Right lobe of liver (tissue), 6 donors: Measurements from ENCODE around the gene NPIPB6. TPM values are rescaled to one million over a fixed set of nuclear protein-coding genes. Genes with fewer than 3 reads are reported as not detected.
"Not testable (repeated sequence)": the region's sequence is repeated elsewhere in the genome, so short reads cannot be mapped to it uniquely, and the experiment has no call there.

Source experiments
- ATAC-seq, 4 donors: fragments of 200-7000 bp; cut with Tn5 transposase; one replicate each; pipeline ENCODE4 v1.9.1; 2020; ENCODE audit warnings: mild to moderate bottlenecking in 4 of 4, moderate library complexity in 4 of 4
- DNase-seq, 3 donors: peaks; one replicate each; pipeline ENCODE4 v3.0.0-alpha.2; 2020
- H3K27ac ChIP-seq, 3 donors: fragments of 200-600 bp; one replicate each; pipeline ENCODE4 v1.8.0; 2022
- H3K27me3 ChIP-seq, 2 donors: fragments of 200-600 bp; one replicate each; pipeline ENCODE4 v1.8.0; 2022
- H3K36me3 ChIP-seq, 4 donors: fragments of 200-600 bp; sonication (generic) in 1 of 4; one replicate each; pipeline versions ENCODE4 v1.5.1 to v1.8.0; 2017 to 2022; ENCODE audit warnings: control low read depth in 1 of 4
- H3K4me1 ChIP-seq, 4 donors: fragments of 200-600 bp; sonication (generic) in 1 of 4; one replicate each; pipeline versions ENCODE4 v1.5.1 to v1.8.0; 2017 to 2022; ENCODE audit warnings: control low read depth in 1 of 4
- H3K4me3 ChIP-seq, 3 donors: fragments of 200-600 bp; one replicate each; pipeline ENCODE4 v1.8.0; 2022
- H3K9me3 ChIP-seq, 4 donors: fragments of 200-600 bp; sonication (generic) in 1 of 4; one replicate each; pipeline versions ENCODE4 v1.5.1 to v1.8.0; 2017 to 2022; ENCODE audit warnings: control low read depth in 1 of 4
- WGBS: methylation state at CpG from one replicate; pipeline ENCODE4 v1.1.6; 2018; ENCODE audit warnings: low coverage, low lambda C conversion rate; ENCODE audit not compliant: insufficient coverage; ENCODE audit errors: missing lambda C conversion rate; 5-methylcytosine and 5-hydroxymethylcytosine counted together
- intact Hi-C, 2 donors: fragments of 100-400 bp; cut with DNase I; formaldehyde crosslinking; loops; one replicate each; pipeline versions ENCODE4 v1.11.2 to v1.14.1; 2022
- total RNA-seq, 6 experiments: library from RNA; depleted of rRNA in 2 of 6; stranded (reverse); fragments of >200 nt in 2 of 6; fragmentation: NEBNext Ultra II Directional in 3 of 6; extraction: Animal tissue kit (Norgen Biotek cat#: 25700) in 3 of 6; gene quantifications; one replicate each; pipeline versions ENCODE4 v1.1.0 to v1.2.4, GENCODE V29; 2016 to 2023
- TF ChIP-seq, protein P1 (sequence below), 4 donors: fragments of 200-600 bp in 3 of 4; fragments of 450-650 bp in 1 of 4; IDR thresholded peaks; one replicate each; pipeline versions ENCODE4 v1.5.1 to v1.8.0; 2016 to 2022; ENCODE audit warnings: antibody characterized with exemption in 4 of 4, mild to moderate bottlenecking in 2 of 4
- donor health status: DM: no; HTN: yes; CAD: no.
- donor health status: DM: no; HTN: no; CAD: no.
- donor health status: DM: no; HTN: no; CAD: no.
- donor health status: DM: no; HTN: yes; CAD: no.
- donor health status: DM: no; HTN: yes; CAD: no.

The NPIPB6 gene
- total RNA-seq, 6 experiments from 2014 or later = 0.47 to 2.4 (median 0.72) TPM; not detected in 2

DNA sequence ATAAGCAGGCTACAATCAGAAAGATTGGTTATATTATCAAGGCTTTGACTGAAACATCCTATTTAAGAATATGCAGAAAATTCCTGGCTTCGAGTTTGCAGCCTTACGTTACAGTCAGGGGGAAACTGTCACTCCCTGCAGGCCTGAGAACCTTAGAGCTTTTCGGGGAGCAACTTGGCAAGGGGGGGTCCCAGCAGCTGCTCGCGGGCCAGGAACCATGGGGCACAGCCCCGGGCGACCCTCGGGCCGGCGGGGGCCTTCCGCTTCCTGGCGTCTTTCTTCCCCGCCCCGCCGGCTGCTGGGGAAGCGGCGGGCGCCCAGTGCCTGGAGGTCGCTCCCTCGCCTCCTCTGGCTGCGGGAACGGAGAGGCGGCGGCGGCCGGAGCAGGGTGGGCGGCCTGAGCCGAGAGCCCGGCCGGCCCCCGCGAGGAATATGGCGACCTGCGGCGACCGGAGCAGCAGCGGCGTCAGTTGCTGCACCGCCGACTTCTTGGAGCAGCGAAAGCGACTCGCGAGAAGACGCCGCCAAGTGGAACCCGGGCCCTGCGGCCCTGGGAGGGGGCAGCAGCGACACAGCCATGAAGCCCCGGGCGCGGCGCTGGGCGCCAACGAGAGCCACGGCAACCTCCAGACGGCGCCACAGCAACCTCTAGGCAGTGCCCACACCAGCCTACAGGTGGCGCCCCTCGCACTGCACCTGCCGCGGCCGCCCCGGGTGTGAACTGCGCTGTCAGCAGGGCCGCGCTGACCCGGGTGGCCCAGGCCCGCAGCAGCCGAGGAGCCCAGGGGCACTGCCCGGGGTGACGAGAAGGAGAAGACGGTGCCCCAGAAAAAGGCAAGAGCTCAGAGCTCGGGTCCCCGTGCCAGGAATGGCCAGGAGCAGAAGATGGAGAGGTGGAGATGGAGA is 1.2 kb upstream of the NPIPB6 start:
- WGBS = no CpG with 5 or more reads among the region's 75 CpGs
- H3K27ac ChIP-seq, H3K9me3 ChIP-seq, H3K27me3 ChIP-seq, intact Hi-C loops, H3K36me3 ChIP-seq, H3K4me3 ChIP-seq, H3K4me1 ChIP-seq, DNase-seq: not testable (repeated sequence)
- peak; percentile 99 to 100 (median 99) for ATAC-seq
- TF ChIP-seq, protein P1, sequence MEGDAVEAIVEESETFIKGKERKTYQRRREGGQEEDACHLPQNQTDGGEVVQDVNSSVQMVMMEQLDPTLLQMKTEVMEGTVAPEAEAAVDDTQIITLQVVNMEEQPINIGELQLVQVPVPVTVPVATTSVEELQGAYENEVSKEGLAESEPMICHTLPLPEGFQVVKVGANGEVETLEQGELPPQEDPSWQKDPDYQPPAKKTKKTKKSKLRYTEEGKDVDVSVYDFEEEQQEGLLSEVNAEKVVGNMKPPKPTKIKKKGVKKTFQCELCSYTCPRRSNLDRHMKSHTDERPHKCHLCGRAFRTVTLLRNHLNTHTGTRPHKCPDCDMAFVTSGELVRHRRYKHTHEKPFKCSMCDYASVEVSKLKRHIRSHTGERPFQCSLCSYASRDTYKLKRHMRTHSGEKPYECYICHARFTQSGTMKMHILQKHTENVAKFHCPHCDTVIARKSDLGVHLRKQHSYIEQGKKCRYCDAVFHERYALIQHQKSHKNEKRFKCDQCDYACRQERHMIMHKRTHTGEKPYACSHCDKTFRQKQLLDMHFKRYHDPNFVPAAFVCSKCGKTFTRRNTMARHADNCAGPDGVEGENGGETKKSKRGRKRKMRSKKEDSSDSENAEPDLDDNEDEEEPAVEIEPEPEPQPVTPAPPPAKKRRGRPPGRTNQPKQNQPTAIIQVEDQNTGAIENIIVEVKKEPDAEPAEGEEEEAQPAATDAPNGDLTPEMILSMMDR (IDR thresholded peaks at IDR 0.05) = peak in 1 of 4 donors; percentile 19

DNA sequence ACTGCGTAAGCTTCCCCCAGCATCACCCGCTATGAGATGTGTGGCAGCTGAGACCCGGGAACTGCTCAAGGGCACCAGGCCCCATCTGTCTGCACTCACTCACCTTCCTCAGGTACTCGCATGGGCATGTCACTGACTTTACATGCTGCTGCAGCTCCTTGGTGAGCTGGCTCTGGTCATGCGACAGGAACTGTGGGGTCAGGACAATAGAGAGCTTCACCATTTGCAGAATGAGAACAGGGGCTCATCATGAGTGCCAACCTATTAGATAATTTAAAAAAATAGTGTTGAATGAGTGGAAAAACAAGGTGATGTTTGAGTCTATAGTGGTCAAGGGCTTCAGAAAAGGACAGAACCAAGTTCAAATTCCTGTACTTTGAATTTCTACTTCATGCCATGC is 708 bp downstream of the NPIPB6 start:
- ATAC-seq, intact Hi-C loops, H3K4me1 ChIP-seq, H3K27ac ChIP-seq, DNase-seq, H3K4me3 ChIP-seq, H3K27me3 ChIP-seq, H3K9me3 ChIP-seq, H3K36me3 ChIP-seq: not testable (repeated sequence)
- 90% methylated on average over 2 of the region's 5 CpGs for WGBS

DNA sequence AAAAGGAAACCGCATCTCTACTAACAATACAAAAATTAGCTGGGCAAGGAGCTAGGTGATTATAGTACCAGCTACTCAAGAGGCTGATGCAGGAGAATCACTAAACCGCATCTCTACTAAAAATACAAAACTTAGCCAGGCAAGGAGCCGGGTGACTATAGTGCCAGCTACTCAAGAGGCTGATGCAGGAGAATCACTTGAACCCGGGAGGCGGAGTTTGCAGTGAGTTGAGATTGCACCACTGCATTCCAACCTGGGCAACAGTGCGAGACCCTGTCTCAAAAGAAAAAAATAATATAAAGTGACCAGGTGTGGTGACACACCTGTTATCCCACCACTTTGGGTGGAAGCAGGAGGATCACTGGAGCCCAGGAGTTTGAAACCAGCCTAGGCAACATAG is 25.1 kb downstream of the NPIPB6 start:
- 73% methylated on average over 5 of the region's 6 CpGs for WGBS
- ATAC-seq, H3K27me3 ChIP-seq, H3K9me3 ChIP-seq, H3K4me3 ChIP-seq, H3K36me3 ChIP-seq, DNase-seq, H3K27ac ChIP-seq, intact Hi-C loops, H3K4me1 ChIP-seq: not testable (repeated sequence)

DNA sequence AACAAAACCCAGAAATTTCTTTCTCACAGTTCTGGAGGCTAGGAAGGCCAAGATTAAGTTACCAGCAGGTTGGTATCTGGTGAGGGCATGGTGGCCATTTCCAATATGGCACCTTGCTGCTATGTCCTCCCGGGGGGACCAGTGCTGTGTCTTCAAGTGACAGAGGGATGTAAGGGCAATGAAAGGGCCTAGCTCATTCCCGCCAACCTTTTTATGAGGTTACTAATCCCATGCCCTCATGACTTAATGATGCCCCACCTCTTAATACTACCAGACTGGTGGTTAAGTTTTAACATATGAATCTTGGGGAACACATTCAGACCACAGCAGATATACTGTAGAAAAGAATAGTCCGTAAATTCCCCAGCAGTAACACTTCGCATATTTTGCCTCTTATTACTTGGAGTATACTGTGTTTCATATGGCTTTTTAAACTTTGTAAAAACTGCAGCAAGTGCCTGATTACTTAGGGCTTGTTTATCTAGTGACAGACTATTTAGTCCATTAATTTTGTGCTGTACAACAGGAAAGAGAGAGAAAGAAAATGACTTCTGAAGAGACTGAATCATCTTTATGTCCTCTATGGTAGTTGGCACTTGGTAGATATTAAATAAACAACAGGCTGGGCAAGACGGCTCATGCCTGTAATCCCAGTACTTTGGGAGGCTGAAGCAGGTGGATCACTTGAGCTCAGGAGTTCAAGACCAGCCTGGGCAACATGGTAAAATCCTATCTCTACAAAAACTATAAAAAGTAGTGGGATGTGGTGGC is 26.2 kb downstream of the NPIPB6 start:
- H3K27ac ChIP-seq, H3K4me3 ChIP-seq, intact Hi-C loops, H3K36me3 ChIP-seq, H3K27me3 ChIP-seq, ATAC-seq, H3K9me3 ChIP-seq, H3K4me1 ChIP-seq, DNase-seq: not testable (repeated sequence)
- 71% methylated on average over 3 of the region's 5 CpGs for WGBS

DNA sequence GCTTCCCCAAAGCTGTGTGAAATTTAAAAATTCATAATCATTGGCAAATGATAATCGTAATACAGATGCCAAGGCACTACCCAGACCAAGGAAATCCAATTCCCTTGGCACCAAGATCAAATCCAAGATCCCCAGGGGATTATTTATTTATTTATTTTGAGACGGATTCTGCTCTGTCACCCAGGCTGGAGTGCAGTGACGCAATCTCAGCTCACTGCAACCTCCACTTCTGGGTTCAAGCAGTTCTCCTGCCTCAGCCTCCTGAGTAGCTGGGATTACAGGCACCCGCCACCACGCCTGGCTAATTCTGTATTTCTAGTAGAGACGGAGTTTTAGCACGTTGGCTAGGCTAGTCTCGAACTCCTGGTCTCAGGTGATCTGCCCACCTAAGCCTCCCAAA is 27.6 kb downstream of the NPIPB6 start:
- DNase-seq, ATAC-seq: not testable (repeated sequence)
- 80% methylated on average over 3 of the region's 8 CpGs for WGBS

DNA sequence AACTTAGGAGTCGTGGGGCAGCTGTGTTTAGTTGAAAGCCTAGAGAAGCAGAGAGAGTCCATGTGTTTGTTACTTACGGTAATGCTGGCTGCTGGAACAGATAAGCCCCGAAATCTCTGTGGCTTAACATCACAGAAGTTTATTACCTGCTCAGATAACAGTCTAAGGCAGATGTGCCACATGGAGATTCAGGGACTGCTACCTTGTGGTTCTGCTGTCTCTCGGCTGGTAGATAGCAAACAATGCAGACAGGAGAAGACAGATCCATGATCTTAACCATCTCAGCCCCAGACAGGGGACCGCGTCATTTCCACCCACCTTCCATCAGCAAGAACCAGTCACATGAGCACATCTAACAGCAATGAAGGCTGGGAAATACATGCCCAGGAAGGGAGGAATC is 30.7 kb downstream of the NPIPB6 start:
- ATAC-seq, H3K9me3 ChIP-seq, intact Hi-C loops, H3K36me3 ChIP-seq, H3K4me1 ChIP-seq, H3K27ac ChIP-seq, H3K27me3 ChIP-seq, H3K4me3 ChIP-seq, DNase-seq: not testable (repeated sequence)
- WGBS = 29% methylated on average over 1 of the region's 6 CpGs

More for the DNA sequence above, 27.6 kb downstream of the NPIPB6 start:
- H3K4me1 ChIP-seq, H3K27me3 ChIP-seq, intact Hi-C loops, H3K27ac ChIP-seq, H3K9me3 ChIP-seq, H3K36me3 ChIP-seq, H3K4me3 ChIP-seq: not testable (repeated sequence)

DNA sequence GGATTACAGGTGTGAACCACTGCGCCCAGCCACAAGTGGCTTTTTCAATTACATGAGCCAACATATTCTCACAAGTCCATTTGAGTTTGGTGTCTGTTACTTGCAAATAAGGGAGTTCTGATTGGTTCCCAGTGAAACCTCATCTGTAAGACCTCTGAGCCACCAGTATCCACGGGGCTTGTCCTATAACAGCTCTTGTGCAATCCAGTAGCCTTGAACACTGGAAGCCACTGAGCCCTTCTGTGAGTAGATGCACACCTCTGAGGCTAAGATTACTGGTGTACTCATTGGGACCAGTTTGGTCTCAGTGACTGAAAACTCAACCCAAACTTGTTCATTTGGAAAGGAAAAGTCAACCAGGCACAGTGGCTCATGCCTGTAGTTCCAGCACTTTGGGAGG is 32.3 kb downstream of the NPIPB6 start:
- H3K4me3 ChIP-seq, H3K4me1 ChIP-seq, H3K9me3 ChIP-seq, intact Hi-C loops, ATAC-seq, H3K36me3 ChIP-seq, DNase-seq, H3K27me3 ChIP-seq, H3K27ac ChIP-seq: not testable (repeated sequence)
- 91% methylated on average over 1 of the region's 2 CpGs for WGBS

DNA sequence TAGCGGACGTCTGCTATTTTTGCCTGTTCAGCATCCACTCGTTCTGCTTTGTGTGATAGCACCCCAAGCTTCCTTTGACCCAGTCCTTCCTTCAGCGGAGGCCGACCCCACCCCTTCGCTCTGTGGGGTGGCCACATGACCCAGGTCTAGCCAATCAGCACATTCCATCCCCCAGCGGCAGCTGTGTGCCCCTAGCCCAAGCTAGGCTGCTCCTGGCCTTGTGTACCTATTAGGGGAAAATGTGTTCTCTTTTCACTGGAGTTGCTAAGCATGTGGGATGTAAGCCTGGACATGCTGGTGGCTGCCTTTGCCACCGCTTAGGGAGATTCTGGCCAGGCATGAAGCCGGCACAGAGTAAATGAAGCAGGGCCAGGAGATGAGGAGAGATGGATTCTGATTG is 33.1 kb downstream of the NPIPB6 start:
- H3K27me3 ChIP-seq, intact Hi-C loops, H3K4me1 ChIP-seq, H3K4me3 ChIP-seq, H3K27ac ChIP-seq, H3K36me3 ChIP-seq, DNase-seq, H3K9me3 ChIP-seq: not testable (repeated sequence)
- peak in 1 of 4 donors; percentile 49 for ATAC-seq
- 40% methylated on average over 1 of the region's 9 CpGs for WGBS
